ENCODE data around the gene ABCB8.
"Not testable (repeated sequence)": the region's sequence is repeated elsewhere in the genome, so short reads cannot be mapped to it uniquely, and the experiment has no call there.

The ABCB8 gene

GRCh38 chr7:150997817-150998216 is 30.4 kb upstream of the ABCB8 start:
- no peak for DNase-seq (ENCODE audit: low read depth in 3 of 3)

GRCh38 chr7:150998341-150998740 is 29.9 kb upstream of the ABCB8 start:
- DNase-seq (ENCODE audit: low read depth in 3 of 3) = no peak

GRCh38 chr7:150999001-150999400 is 29.2 kb upstream of the ABCB8 start:
- DNase-seq (ENCODE audit: low read depth in 3 of 3) = no peak

- DNase-seq (ENCODE audit: low read depth in 3 of 3) = no peak
Measured at GRCh38 chr7:150999497-151000230, 28.6 kb upstream of the ABCB8 start.

- no peak for DNase-seq (ENCODE audit: low read depth in 3 of 3)
Measured at GRCh38 chr7:151000897-151001495, 27.3 kb upstream of the ABCB8 start.

GRCh38 chr7:151001546-151001945 is 26.7 kb upstream of the ABCB8 start:
- DNase-seq (ENCODE audit: low read depth in 3 of 3) = no peak

GRCh38 chr7:151003572-151003971 is 24.7 kb upstream of the ABCB8 start:
- DNase-seq (ENCODE audit: low read depth in 3 of 3) = no peak

GRCh38 chr7:151005566-151005965 is 22.7 kb upstream of the ABCB8 start:
- DNase-seq (ENCODE audit: low read depth in 3 of 3) = no peak

GRCh38 chr7:151006590-151007300 is 21.5 kb upstream of the ABCB8 start:
- DNase-seq (ENCODE audit: low read depth in 3 of 3) = no peak

GRCh38 chr7:151007469-151007898 is 20.8 kb upstream of the ABCB8 start:
- DNase-seq (ENCODE audit: low read depth in 3 of 3) = no peak

- DNase-seq (ENCODE audit: low read depth in 3 of 3) = no peak
Measured at GRCh38 chr7:151008143-151008510, 20.1 kb upstream of the ABCB8 start.

GRCh38 chr7:151008511-151009323 is 19.5 kb upstream of the ABCB8 start:
- peak; percentile 54 to 77 (median 57) for DNase-seq (ENCODE audit: low read depth in 3 of 3)

- DNase-seq (ENCODE audit: low read depth in 3 of 3) = no peak
Measured at GRCh38 chr7:151009327-151010036, 18.8 kb upstream of the ABCB8 start.

GRCh38 chr7:151010037-151010306 is 18.3 kb upstream of the ABCB8 start:
- no peak for DNase-seq (ENCODE audit: low read depth in 3 of 3)

GRCh38 chr7:151010307-151011096 is 17.7 kb upstream of the ABCB8 start:
- DNase-seq (ENCODE audit: low read depth in 3 of 3) = no peak

GRCh38 chr7:151011097-151011409 is 17.2 kb upstream of the ABCB8 start:
- no peak for DNase-seq (ENCODE audit: low read depth in 3 of 3)

- not testable (repeated sequence) for DNase-seq (ENCODE audit: low read depth in 3 of 3)
Measured at GRCh38 chr7:151011616-151012015, 16.6 kb upstream of the ABCB8 start.

GRCh38 chr7:151012031-151012692 is 16.1 kb upstream of the ABCB8 start:
- no peak for DNase-seq (ENCODE audit: low read depth in 3 of 3)

GRCh38 chr7:151012911-151013347 is 15.3 kb upstream of the ABCB8 start:
- DNase-seq (ENCODE audit: low read depth in 3 of 3) = no peak

- no peak for DNase-seq (ENCODE audit: low read depth in 3 of 3)
Measured at GRCh38 chr7:151013356-151013732, 14.9 kb upstream of the ABCB8 start.
